ENCODE measurements around the gene PYGM.

PYGM gene

DNA sequence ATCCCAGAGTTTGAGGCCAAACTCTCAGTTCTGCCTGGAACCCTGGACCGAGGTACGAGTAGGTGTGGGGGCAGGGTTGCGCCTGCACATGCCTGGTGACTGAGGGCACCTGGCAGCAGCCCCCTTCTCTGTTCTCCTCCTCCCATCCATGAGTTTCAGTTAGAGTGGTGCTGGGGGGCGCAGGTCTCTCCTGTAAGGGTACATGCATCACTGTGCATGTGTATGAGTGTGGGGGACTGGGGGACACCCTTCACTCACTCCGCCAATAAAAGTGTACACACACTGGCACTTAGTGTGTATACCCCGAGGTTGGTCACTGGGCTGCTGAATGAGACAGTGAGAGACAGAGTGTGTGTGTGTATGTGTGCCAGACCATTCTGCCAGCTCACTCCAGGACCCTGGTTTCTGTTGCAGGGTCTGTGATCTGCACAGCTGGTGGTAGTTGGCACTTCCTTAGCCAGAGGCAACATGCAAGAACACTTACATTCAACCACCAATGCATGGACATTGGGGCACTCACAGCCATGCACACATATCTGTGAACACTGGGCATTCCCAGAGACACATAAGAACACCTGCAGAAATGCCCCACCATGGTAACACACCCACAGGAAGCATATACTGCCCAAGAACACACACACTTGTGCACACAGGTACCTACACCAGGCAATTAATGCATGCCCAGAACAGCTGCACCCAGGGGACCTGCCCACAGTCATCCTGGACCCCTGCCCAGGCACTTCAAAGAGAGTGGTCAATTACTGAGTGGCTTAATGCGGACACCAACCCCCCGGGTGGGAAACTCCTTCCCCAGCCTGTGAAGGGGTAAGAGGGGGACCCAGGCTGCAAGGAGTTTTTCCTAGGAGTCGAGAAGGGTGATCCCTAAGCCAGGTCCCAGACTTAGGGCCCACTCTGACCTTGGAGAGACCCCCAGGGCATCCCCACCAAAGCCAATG lies 35.6 kb downstream of the PYGM start:
- in situ Hi-C loops (cut with HindIII; ENCODE audit: low pct_ligation_motif_present, low pct_unique_long_range_greater_than_20kb, low sequenced_read_pairs): no loop called here
- DNase-seq: no peak

DNA sequence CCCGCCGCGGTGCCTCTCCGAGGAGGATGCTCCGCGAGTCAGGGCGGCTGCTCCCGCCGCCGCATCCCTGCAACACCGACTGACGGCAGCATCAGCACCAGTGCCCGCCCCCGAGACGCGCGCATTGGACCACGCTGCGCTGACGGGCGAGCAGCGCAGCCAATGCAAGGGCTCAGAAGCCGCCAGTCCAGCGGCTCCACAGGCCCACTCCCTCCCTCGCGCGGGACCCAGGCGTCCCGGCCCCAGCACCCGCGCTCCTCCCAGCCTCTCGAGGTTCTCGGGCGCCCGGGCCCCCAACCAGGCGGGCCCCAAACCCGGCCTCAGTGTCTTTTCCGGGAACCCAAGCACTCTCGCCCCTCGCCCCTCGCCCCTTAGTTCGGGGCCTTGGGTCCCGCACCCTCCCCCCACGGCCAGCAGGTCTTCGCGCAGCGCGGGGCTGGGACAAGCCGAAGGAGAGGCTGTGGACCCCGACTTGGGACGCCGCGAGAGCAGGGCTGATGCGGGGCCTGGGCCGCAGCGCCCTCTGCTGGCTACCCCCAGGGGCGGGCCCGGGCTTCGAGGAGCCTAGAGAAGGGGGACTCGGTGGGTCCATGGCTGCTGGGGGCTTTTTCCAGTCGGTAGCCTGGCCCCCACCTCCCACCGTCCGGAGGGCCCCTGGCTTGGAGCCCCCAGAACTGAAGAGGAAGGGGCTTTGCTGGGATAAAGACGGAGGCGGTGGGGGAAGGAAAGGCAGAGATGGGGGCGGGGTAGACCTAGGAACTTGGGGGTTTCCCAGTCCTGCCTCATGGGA lies 36.5 kb downstream of the PYGM start, which contains the start of gene NRXN2:
Gene NRXN2 (minus strand): TSS at position 81 of the 790 bp plus-strand sequence. CDS start 9,498 bp downstream, outside the sequence.
- in situ Hi-C loops (cut with HindIII; ENCODE audit: low pct_ligation_motif_present, low pct_unique_long_range_greater_than_20kb, low sequenced_read_pairs): no loop called here

DNA sequence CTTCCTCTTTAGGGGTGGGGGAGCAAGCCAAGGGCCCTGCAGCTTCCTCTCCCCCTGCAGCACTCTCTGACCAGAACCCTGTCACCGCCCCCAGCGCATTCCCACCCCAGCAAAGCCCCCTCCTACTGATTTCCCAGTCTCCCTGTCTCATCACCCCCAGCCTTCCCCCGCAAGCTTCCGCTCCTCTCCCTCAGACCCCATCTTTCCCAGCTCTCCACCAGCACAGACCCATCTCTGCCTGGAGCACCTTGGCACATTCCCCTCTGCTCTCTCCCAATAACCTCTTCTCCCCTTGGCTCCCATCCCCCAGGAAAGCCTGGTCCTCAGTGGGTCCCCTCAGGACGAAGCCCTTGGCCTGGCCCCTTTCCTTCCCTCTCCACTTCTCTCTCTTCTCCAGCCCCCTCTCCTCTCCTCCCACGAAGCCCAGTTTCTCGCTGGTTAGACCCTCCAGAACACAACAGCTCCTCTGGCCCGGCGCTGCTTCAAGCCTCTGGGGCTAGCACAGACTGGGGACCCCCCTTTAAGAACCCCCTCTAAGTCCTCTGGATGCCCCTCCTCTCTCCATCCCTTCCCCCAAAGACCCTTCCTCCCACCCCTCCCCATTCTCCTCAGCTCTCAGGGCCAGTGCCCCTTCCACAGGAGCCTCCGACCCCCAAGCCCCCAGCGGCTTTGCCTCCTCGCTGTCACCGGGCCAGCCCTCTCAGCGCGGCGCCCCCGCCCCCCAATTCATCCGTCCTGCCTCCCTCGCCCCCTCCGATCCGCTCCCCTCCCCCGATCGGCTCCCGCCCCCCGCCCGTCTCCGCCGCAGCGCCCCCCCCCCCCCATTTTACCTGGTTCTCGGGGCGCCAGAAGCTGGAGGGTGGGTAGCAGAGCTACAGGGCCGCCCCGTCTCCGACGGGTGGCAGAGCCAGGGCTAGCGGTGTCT lies 37.4 kb downstream of the PYGM start:
- no peak for DNase-seq
- in situ Hi-C loops (cut with HindIII; ENCODE audit: low pct_ligation_motif_present, low pct_unique_long_range_greater_than_20kb, low sequenced_read_pairs): no loop called here

More for the DNA sequence above, 36.5 kb downstream of the PYGM start, which contains the start of gene NRXN2:
- peak; percentile 78 for DNase-seq

DNA sequence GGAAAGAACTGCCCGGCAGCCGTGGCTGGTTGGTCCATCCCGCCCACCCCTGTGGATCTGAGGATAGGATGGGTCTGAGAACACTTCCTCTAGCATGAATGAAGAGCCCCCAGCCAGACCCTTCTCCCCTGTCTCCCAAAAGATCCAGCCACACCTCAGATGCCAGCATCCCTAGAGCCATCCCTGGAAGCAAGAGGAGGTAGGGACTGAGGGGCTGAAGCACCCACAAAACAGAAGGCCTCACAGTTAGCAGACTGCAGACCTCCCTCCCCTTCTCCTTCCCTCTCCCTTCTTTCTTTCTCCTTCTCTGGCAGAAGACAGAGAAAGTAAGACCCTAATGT lies 38.4 kb downstream of the PYGM start:
- in situ Hi-C loops (cut with HindIII; ENCODE audit: low pct_ligation_motif_present, low pct_unique_long_range_greater_than_20kb, low sequenced_read_pairs): no loop called here
- DNase-seq: no peak

DNA sequence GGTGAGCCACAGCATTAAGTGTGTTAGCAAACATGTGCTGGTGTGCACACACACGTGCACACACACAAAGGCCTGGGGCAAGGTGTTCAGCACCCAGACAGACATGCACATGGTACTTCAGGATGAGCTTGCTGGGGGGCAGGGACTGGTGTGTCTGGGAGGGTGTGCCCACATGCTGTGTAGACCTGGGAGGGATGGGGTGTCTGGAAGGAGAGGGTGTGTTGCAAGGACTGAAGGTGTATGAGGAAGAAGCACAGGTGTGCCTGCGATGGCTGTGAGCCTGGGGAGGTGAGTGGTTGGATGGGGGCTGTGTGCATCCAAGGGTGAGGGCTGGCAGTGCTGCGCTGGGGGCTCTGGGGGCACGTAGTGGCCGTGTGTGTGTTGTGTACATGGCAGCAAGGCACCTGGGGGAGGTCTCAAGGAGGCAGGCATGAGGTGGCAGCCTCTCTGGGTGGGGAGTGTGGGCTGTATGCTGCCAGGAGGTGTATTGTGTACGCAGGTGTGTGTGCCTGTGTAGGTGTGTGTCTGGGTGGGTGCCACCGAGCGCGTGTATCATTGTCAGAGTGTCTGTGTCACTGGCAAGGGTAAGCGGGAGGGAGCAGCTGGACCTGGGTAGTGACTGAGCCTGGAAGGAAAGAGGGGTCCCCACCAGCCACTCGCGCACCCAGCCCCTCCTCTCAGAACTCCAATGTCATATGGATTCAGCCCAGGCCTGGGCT lies 39.0 kb downstream of the PYGM start:
- no peak for DNase-seq
- in situ Hi-C loops (cut with HindIII; ENCODE audit: low pct_ligation_motif_present, low pct_unique_long_range_greater_than_20kb, low sequenced_read_pairs): no loop called here

DNA sequence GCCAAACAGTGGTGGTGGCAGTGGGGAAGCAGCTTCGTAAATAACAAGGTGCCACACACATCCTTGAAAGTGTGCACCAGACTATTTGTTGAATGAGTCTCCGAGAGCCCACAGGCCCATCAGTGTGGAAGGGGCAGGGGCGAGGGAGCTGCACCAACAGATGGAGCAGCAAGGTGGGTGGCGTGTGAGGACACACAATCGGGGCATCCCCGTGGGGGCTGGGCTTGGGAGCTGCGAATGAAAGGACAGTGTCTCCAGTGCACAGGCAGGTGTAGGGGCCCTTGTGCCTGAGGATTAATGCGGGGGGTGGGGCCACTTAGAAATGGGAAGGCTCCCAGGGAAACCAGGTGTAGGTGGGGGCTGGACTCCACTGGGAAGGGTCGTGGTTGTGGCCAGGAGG lies 39.6 kb downstream of the PYGM start:
- no peak for DNase-seq
- in situ Hi-C loops (cut with HindIII; ENCODE audit: low pct_ligation_motif_present, low pct_unique_long_range_greater_than_20kb, low sequenced_read_pairs): no loop called here

DNA sequence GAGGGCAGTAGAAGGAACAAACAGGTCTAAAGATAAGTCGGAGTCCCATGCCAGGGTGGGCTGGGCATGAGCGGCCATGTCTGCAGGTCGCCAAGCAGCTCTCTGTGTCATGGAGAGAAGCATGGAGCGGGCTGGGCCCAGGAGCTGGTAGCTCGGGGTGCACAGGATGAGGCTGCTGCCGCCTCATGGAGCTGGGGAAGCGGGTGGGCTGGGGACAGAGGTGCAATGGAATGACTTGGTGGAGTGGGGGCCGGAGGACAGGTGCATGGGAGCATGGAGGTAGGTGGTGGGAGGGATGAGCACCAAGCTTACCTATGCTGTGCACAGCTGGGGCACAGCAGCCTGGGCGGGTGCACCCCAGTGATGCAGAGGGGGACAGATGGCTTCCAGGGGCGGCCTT lies 40.4 kb downstream of the PYGM start:
- no peak for DNase-seq
- in situ Hi-C loops (cut with HindIII; ENCODE audit: low pct_ligation_motif_present, low pct_unique_long_range_greater_than_20kb, low sequenced_read_pairs): no loop called here

DNA sequence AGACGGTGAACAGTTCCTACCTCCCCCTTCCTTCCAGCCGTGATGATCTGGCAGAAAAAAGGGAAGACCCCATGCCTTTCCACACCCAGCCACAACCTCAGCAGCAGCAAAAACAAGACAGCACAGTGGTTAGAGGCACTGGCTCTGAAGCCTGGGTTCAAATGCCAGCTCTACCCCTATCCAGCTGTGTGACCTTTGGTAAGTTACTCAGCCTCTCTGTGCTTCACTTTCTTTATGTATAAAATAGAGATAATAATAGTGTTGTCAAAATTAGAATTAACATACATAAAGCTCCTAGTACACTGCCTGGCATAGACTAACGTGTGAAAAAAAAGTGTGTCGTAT lies 41.0 kb downstream of the PYGM start:
- in situ Hi-C loops (cut with HindIII; ENCODE audit: low pct_ligation_motif_present, low pct_unique_long_range_greater_than_20kb, low sequenced_read_pairs): no loop called here
- DNase-seq: no peak

DNA sequence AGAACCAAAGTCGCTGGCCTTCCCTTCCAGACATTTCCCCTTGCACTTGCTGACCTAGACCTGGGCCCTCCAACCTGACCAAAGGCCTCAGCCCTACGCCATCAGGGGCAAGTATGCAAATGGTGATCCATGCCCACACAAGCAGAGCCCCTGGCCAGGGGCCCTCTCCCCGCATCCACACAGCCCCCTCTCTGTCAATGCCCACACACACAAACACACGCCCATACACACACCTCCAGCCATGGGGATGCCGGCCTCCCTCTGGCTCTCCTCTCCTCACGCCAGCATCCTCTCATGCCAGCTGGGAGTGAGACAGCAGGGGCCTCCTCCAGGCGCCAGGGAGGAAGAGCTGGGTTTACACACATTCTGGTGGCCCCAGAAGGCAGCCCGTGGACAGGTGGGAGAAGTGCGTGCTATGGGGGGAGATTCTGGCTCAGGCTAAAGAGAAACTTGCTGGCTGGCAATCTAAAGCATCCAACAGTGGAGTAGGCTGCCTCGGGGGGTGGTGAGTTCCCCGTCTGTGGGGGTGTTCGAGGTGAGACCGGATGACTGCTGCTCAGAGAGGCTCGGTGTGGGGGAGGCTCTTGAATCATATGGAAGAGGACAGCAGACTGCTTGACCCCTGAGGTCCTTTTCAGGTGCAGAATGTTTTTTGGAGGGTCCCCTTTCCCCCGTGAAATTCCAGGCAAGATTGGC lies 41.5 kb downstream of the PYGM start:
- in situ Hi-C loops (cut with HindIII; ENCODE audit: low pct_ligation_motif_present, low pct_unique_long_range_greater_than_20kb, low sequenced_read_pairs): no loop called here
- no peak for DNase-seq

DNA sequence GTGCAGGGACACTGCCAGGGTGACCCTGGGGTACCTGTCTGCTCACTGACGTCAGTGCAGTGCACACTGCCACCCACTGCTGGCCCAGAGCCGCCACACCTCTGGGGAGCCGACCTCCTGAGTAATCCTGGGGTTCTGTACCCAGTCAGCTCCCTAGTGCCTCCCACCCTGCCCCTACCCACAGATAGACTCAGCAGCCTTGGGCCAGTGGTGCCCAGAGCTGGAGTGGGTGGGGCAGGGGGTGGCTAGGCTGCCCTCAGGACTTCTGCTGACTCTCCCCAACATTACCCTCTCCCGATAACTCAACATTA lies 42.6 kb downstream of the PYGM start:
- no peak for DNase-seq
- in situ Hi-C loops (cut with HindIII; ENCODE audit: low pct_ligation_motif_present, low pct_unique_long_range_greater_than_20kb, low sequenced_read_pairs): no loop called here

DNA sequence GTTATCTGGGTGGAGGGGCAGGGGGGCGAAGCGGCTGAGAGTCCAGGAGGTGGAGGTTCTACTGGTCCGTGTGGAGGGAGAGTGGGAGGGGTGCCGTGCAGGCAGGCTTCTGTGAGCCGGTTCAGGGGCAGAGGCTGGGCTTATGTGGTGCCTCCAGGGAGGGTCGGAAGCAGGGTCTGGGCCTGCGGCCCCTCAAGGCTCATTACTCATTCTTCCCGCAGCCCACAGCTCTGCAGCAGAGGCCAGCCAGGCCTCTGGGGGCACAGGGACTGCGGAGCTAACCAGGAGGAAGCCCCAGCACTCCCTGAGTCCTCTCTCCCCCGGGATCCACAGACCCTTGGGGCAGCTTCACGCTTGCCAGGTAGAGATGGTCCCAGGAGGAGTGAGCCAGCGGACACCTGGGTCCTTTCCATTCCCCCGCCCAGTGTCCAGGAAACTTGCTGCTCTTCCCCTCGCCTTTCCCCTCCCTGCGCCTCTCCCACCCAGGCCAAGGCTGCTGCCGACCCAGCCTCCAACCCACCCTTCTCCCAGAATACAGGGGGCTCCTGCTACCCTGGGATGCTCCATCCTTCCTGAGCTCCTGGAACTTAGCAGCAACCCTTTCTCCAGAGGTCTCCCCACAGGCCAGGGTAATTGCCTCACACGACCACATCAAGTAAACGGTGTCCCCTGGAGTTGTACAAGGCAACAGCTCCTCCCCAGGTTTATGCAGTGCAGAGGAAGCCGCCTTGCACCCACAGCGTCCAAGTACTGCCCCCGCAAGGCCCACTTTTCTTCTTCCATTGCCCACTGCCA lies 43.1 kb downstream of the PYGM start:
- in situ Hi-C loops (cut with HindIII; ENCODE audit: low pct_ligation_motif_present, low pct_unique_long_range_greater_than_20kb, low sequenced_read_pairs): no loop called here
- DNase-seq: no peak

DNA sequence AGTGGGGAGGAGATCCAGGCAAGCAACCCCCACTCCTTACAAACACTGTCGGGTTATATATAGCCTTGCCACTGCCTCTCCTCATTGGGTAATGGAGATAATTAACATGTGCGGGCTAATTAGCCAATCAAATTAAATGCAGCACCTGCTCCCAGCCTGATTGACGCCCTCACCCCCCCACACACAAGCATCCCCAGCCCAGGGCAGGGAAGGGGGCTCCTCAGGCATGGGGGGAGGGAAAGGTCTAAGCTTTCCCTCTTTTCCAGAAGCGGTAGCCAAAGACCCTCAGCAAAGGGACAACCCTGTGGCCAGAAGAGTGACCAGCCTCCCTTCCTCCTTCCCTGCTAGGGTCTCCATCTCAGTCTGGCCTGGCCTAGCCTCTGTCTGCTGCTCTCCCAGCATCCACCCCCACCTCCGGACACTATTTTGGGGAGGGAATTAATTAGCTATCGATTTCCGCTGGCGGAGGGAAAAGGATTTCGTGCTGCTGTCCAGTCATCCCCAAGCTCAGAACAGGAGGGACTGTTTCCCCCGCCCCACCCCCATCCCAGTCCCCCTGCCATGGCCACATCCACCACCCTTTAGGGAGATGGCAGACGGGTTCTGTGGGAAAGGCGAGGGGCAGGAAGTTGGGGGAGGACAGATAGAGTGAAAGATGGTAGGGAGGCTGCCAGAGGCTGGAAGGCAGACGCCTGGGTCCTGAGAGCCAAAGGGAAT lies 43.9 kb downstream of the PYGM start:
- in situ Hi-C loops (cut with HindIII; ENCODE audit: low pct_ligation_motif_present, low pct_unique_long_range_greater_than_20kb, low sequenced_read_pairs): no loop called here

DNA sequence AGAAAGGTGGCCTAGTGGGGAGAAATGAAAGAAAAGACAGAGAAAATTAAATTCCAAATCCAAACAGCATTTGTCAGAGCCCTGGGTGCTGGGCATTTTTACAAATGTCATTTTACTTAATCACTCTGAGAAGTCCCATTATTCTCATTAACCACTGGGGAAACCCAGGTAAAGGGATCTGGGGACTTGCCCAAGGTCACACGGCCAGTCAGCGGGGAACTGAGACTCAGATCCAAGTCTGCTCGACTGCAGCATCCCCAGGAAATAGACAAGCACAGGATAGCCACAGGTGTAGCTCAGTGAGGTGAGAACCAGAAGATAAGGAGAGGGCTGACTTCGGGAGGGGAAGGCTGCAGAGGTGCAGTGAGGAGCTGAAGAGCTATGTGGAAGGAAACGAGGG lies 44.7 kb downstream of the PYGM start:
- in situ Hi-C loops (cut with HindIII; ENCODE audit: low pct_ligation_motif_present, low pct_unique_long_range_greater_than_20kb, low sequenced_read_pairs): no loop called here
- DNase-seq: no peak

More for the DNA sequence above, 43.9 kb downstream of the PYGM start:
- no peak for DNase-seq

DNA sequence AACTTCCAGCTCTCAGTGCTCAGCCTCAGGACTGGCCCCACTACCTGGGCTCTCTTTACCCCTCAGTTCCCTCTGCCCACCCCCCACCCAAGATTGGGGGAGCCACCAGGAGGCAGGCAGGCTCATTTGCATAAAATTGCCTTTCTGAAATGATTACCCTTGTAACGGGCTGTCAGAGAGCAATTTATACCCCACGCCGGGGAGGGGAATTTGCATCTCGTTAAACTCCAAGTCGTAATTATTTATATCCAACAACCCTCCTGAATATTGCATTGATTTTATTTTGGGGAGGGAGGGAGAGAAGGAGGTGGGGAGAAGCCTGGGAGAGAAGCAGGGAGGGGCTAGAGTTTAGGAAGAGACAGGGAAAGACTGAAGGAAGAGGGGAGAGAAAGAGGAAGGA lies 45.1 kb downstream of the PYGM start:
- in situ Hi-C loops (cut with HindIII; ENCODE audit: low pct_ligation_motif_present, low pct_unique_long_range_greater_than_20kb, low sequenced_read_pairs): no loop called here
- no peak for DNase-seq

DNA sequence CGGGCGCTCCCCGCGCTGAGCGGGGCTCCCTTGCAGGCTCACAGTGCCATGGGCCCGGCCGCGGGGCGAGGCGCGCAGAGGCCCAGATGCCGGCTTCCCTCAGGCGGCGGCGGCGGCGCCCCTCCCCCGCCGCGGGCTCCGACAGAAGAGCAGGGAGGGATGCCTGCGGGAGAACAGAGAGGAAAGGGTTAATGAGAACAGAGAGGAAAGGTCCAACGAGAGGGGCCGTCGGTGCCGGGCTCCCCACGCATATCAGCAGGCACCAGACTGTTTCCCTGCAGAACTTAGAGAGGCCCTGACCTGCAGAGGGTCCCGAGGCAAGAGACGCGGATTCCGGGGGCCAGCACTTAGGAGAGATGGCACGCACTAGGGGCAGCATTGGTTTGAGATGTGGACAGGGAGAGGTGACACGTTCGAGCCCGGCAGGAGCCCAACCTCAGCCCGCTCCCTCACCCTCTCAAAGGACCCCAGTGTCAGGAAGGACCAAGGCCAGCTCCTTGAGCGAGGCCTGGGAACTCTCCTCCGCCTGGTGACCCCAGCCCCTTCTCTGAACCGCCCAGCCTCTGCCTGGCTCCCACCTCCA lies 45.9 kb downstream of the PYGM start:
- DNase-seq: no peak

DNA sequence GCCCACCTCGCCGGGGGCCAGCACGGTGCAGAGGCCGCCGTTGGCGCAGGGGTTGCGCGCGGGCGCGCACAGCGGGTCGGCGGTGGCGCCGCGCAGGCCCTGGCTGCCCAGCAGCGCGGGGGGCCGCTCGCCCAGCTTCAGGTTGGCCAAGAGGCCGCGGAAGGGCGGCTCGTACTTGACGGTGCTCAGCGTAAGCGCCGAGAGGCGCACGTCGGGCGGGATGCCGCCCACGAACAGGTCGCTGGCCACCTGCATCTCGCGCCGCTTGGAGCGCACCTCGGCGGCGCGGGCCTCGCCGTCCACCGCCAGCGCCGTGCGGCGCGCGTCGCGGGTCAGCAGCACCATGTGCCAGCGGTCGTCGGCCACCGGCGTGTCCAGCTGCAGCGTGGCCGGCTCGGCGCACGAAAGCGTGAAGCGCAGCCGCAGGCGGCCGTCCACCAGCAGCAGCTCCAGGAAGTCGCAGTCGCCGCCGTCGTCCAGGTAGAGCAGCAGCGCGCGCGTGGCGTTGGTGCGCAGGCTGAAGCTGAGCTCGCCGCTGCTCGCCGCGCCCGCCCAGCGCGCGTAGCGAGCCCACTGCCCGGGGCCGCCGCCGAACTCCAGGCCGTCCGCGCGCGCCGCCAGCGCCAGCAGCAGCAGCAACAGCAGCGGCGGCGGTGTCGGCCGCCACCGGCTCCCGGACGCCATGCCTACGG lies 46.6 kb downstream of the PYGM start:
- DNase-seq: peak; percentile 30
- in situ Hi-C loops (cut with HindIII; ENCODE audit: low pct_ligation_motif_present, low pct_unique_long_range_greater_than_20kb, low sequenced_read_pairs): no loop called here

More for the DNA sequence above, 45.9 kb downstream of the PYGM start:
- in situ Hi-C loops (cut with HindIII; ENCODE audit: low pct_ligation_motif_present, low pct_unique_long_range_greater_than_20kb, low sequenced_read_pairs): no loop called here
